ENCODE measurements around the gene MAP1LC3B.

- peak; percentile 74 for TF ChIP-seq POLR2A (IDR thresholded peaks at IDR 0.05; ENCODE audit: low read length)
- no peak for TF ChIP-seq GATA1 (IDR thresholded peaks at IDR 0.05; ENCODE audit: low read depth, low read length)
These were observed 8.5 kb upstream of the MAP1LC3B start, which contains the start of gene FBXO31 for GRCh38 chr16:87383505-87384161.
